ENCODE results near the gene RNF148.

The RNF148 gene

DNA sequence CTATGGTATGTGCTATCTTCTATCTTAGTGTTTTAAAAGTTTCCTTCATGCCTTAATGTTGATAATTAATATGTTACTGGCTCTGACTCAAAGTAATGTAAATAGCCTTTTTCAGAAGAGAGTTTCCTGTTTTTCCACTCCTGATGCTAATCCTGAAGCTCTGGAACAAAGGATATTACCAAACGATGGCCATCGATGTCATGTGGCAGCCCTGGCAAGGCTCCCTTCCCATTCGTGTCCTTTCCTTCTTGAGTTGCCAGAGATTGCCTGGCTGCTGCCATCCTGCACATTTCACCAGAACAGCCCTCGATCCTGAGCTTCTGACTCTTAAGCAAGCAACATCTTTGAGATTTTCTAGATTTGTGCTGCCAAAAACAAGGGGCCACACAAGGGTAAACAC lies 49.8 kb downstream of the RNF148 start:
- Mint-ChIP-seq H3K4me3 (no peak overlapping the region), H3K4me1 (peaks cover 12% of the 10 kb centered on the region), H3K27me3 (ENCODE audit: low read depth) (no peaks in the 10 kb centered on the region), H3K27ac (no peak overlapping the region), H3K9me3 (peaks cover 5% of the 10 kb centered on the region), H3K36me3 (ENCODE audit: low read depth) (no peaks in the 10 kb centered on the region)
- TF ChIP-seq, protein P1, sequence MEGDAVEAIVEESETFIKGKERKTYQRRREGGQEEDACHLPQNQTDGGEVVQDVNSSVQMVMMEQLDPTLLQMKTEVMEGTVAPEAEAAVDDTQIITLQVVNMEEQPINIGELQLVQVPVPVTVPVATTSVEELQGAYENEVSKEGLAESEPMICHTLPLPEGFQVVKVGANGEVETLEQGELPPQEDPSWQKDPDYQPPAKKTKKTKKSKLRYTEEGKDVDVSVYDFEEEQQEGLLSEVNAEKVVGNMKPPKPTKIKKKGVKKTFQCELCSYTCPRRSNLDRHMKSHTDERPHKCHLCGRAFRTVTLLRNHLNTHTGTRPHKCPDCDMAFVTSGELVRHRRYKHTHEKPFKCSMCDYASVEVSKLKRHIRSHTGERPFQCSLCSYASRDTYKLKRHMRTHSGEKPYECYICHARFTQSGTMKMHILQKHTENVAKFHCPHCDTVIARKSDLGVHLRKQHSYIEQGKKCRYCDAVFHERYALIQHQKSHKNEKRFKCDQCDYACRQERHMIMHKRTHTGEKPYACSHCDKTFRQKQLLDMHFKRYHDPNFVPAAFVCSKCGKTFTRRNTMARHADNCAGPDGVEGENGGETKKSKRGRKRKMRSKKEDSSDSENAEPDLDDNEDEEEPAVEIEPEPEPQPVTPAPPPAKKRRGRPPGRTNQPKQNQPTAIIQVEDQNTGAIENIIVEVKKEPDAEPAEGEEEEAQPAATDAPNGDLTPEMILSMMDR (IDR thresholded peaks at IDR 0.05; ENCODE audit: unreplicated experiment in 3 of 3): no peak
